Loucy (cell line): ENCODE results near the gene GAGE12F.
"Not testable (repeated sequence)": the region's sequence is repeated elsewhere in the genome, so short reads cannot be mapped to it uniquely, and the experiment has no call there.

ENCODE experiments used
- CTCF ChIP-seq: fragments of 200-600 bp; sonication (generic); conservative IDR thresholded peaks from 2 replicates; pipeline ENCODE4 v1.5.1; 2014; ENCODE audit warnings: mild to moderate bottlenecking, antibody characterized with exemption, low read length
- EZH2phosphoT487 ChIP-seq: fragments of 200-600 bp; IDR thresholded peaks from 2 replicates; pipeline ENCODE4 v1.6.1; 2018; ENCODE audit warnings: antibody characterized with exemption, mild to moderate bottlenecking, moderate library complexity, borderline replicate concordance

GRCh38 chrX:49541433-49541832, 19.2 kb upstream of the GAGE12F start, which contains the start of gene GAGE12D:
- not testable (repeated sequence) for TF ChIP-seq CTCF, EZH2phosphoT487
